Activated CD8-positive, alpha-beta memory T cell treated with anti-CD3 and anti-CD28 coated beads for 24 hours (primary cell): ENCODE results near the gene DHRS7C.
"Not testable (repeated sequence)": the region's sequence is repeated elsewhere in the genome, so short reads cannot be mapped to it uniquely, and the experiment has no call there.

Experiments
- DNase-seq: peaks from one replicate; pipeline ENCODE4 v3.0.0-alpha.2; 2020

DHRS7C gene

DNA sequence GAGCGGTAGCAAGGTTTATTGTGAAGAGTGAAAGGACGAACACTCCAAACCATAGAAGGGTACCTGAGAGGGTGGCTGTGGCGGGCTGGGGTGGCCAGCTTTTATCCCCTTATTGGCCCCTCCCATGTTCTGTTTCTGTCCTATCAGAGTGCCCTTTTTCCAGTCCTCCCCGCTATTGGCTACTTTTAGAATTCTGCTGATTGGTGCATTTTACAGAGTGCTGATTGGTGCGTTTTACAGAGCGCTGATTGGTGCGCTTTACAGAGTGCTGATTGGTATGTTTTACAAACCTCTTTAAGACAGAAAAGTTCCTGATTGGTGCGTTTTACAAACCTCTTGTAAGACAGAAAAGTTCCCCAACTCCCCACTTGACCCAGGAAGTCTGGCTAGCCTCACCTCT is 18.0 kb upstream of the DHRS7C start:
- DNase-seq, result no peak

DNA sequence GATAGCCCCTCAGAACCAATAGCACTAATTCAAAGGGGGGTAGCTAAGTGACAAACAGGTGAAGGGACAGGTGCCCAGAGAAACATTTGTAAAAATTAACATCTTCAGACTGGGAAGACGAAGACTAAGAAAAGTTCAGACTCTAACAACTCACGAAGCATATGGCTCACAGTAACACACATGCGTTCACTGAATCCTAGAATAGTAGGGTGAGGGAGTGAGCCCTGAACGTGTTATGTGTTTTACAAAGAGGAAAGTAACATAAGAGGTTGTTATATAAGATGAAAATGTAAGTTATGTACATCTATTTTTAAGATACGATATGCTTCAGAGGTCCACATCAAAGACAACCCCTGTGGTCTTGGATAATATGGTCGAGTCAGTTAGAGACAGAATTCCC is 15.3 kb upstream of the DHRS7C start:
- DNase-seq, result no peak

DNA sequence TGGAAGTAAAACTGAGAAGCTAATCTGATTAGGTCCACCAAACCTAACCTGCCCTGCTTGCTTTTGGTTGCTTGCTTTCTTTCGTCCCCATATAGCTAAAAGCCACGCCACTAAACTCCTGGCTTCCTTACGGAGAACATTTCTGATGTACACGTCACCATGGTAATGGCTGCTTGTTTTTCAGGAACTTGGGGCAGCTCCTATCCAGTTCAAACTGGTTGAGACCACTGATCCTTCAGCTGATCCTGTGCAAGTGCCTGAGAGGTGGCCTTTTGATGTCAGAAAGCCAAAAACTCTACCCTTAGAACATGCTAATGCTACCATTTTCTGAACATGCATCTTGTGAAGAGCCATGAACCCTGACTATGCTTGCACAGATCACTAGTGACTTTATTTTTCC is 14.4 kb upstream of the DHRS7C start:
- DNase-seq, result no peak

DNA sequence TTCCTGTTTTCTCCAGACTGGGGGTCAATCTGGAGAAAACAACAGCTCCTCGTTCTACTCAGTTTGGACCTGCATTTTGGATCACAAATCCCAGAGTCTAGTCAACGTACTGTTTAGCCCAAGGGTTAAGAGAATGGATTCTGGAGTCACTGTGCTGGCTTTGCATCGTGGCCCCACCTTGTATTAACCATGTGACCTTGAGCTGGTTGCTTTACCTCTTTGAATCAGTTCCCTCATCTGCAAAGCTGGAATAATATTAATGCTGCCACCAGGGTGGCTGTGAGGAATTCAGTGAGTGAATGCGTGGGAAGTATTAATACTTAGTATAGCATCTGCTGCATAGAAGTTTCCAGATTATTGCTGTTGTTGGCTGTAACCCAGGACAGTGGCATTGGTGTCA is 11.3 kb upstream of the DHRS7C start:
- no peak for DNase-seq

DNA sequence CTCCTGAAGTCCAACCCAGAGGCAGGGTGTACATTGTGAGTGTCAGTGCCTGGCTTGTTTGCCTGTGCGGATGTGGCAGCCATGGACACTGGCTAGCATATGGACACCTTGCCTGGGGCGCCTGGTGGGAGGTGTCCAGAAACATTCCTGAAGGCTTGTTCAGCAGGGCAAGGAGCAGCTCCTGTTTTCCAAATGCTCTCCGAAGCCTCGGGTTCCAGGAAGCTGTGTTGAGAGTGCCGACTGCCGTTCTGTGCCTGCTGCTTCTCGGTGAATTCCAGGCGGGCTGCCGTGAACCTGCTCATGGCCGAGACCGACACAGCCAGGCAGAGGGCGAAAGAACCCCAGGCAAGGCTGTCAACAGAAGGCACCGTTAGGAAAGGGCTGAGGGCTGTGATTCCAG is 10.9 kb upstream of the DHRS7C start:
- no peak for DNase-seq

DNA sequence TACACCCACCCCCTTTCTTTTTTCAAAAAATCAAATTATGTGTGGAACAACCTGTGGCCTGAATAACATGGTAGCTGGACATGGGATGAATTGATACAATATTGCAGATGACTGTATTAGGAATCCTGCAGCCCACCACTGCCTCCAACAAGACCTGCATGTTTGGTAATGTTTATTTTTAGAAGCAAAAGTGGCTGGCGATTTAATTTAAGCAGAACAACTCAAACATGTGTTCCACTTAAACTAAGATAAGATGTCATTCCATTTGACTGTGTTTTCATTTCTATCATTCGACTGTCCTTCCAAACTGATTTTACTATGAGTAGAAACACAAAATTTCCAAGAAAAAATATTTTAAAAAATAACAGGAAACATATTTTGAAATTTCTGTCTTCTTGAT is 10.1 kb upstream of the DHRS7C start:
- no peak for DNase-seq

DNA sequence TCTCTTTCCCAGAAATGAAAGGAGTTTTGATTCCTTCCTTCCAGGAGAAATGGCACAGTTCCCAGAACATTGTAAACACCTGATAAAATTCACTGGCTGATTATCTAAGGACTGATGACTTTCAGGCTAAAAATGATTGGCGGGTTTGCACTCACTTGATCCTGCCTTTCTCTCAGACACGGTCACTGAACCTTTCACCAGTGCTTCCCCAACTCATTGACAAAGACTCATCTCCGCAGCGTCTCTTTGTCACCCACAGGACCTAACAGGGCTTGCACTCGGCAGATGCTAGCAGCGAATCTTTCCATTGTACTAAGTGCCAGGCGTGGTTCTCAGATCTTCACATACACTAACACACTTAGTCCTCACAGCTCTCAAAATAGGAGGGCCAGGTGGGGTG is 7.3 kb upstream of the DHRS7C start:
- no peak for DNase-seq

DNA sequence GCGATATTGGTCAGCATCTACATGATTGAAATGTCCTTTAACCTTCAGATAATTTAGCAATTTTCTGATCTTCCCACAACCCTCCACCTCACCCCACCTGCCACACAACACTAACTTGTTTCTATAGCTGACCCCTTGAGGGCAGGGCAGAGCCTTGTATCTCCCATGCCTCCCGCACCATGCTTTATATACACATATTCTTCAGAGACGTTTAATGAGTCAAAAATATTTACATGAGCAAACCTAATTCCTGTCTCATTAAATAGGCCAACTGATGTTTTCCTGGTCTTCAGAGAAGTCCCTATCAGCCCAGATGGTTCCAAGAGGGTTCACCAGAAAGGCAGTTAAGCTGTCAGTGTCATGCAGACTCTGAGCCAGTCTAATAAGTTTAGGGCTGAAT is 6.6 kb upstream of the DHRS7C start:
- DNase-seq, result no peak

DNA sequence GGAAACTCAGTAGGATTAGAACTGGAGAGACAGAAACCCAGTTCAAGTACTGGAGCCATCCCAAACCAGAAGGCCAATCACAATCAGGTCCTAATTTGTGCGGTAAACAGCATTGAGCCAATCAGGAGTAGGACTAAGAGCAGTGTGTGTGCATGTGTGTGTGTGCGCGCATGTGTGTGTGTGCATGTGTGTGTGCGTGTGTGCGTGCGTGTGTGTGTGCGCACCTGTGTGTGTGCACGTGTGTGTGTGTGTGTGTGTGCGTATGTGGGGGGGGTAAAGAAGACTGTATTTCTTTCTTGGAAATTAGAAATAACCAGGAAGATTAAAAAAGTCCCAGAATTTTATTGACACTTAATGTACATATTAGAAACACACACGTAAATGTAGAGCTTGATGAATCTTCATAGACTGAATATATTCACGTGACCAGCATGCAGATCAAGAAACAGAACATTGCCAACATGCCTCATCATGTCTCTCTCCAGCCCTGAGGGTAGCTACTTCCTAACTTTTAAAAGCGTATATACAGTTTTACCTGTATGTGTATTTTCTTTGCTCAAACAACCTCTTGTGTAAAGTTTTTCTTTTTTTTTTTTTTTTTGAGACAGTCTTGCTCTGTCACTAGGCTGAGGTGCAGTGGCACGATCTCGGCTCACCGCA is 919 bp upstream of the DHRS7C start:
- DNase-seq, result no peak

DNA sequence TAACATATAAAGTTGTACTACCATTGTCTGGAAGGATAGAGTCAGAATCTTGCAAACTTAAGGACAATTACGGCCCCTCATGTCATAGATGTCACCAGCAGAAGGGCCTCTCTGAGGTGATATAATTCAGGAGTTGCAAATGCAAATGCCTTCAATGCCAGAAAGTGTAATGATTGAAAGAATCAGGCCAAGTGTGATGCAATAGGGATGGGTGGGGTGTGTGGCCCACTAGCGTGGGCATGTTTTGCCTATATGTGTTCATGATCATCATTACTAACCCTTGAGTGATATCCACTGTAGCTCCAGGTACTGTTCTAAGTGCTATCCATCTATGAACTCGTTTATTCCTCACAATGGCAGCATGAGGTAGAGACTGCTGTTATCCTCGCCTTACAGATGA is 1.1 kb downstream of the DHRS7C start:
- DNase-seq, result no peak

DNA sequence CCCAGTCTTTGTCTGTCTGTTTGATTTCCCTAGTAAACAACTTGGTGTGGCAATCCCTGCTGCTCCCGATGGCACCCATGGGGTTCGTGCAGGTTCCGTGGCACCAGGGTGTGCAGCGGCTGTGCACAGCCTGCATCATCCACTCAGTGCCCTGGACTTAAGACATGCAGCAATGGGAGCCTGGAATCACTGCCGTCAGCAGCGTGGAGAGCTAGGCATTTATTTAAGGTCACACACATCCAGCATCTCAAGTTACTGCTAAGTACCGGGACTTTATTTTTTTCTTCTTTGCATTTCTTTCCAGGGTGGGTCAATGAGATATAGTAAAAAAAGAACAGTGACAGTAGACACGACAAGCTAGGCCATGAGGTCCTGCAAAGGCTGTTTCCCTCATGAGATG is 2.8 kb downstream of the DHRS7C start:
- DNase-seq, result no peak

DNA sequence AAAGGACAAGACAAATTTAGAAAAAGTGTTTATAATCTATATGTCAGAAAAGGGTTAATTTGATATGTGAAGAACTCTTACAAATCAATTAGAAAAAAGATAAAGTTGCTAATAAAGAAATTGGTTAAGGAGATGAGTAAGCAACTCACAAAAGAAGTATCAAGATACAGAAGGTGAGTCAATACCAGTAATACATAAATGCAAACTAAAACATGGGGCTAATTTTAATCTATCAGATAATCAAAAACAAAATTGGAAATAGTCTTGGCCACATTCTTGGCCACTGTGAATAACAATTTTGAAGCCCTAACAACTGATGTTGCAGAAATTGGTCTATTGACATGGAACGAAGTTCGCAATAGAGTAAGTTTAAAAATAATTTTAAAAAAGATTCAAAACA is 6.8 kb downstream of the DHRS7C start:
- no peak for DNase-seq

DNA sequence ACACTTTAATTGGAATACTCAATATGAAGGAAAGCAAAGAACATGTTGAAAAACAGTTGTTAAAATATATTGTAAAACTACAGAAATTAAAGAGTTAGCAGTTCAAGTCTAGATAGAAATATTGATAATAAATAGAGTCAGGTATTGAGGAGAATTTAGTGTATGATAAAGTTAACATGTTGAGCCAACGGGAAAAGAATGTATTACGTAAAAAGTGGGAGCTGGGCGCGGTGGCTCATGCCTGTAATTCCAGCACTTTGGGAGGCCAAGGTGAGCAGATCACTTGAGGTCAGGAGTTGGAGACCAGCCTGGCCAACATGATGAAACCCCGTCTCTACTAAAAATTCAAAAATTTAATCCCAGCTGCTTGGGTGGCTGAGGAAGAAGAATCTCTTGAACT is 7.9 kb downstream of the DHRS7C start:
- not testable (repeated sequence) for DNase-seq

DNA sequence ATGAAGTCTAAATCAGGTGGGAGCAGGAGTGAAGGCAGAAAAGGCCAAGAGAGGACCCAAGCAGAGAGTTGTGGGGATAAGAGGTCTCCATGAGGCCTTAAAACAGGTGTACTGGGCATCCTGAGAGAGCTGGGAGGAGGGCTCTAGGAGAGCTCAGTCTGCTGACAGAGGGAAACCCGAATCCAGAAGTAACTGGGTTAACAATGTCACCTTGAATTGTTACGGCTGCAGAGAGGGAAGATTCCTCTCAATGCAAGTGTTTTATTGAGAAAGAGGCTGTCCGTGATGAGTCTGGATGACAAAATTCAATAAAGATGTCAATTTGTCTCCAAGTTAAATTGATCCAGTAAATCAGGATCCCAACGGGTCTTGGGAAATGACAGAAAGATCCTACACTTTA is 8.3 kb downstream of the DHRS7C start:
- no peak for DNase-seq

DNA sequence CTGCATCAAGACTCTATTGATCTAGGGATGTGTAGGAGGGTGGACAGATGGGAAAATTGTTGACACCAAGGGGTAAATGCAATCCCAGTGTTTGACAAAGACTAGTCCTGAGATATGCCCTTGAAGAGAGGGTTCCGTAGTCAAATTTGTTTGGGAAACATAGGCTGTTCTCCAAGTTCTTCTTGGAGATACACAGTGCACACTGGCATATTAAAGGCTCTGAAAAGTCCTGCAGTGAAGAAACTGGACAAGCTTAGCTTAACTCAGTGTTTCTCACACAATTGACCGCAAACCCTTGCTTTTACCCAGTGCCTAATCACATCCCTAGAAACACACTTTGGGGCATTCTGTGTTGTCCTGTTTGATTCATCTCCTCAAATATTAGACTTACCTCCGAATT is 10.8 kb downstream of the DHRS7C start:
- DNase-seq, result no peak

DNA sequence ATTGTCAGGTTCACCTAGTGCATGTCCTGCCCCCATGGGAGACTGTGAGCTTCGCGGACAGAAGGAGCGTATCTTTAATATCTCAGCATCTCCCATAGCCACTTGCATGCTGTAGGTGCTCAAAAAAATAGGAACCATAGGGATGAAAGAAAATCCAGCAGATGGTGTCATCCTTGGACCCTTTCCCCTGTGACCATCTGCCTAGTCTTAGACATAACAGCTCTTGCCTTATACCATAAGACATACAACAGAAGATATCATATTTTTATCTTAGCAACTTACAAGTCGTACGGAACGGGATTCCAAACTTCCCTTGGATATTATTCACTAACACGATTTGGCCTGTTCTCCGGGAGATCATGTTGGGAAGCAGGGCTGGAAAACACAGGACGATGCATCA is 14.5 kb downstream of the DHRS7C start:
- DNase-seq, result no peak

DNA sequence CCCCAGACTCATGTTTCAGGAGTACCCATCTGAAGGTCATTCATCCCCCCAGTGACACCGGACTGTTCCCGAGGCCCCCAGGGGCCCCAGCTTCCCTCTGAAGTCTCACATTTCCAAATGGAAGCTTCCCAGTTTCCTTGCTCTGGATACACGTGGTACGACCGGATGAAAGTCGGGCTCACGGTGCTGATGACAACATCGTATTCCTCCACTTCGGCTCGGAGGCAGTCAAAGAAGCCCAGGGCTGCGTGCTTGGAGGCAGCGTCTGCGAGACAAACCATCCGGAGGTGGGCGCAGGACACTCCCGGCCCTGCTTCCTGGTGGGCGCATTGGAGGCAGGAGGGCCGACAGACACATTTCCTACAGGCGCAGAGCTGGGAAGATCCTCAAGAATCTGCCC is 18.7 kb downstream of the DHRS7C start:
- DNase-seq, result no peak

DNA sequence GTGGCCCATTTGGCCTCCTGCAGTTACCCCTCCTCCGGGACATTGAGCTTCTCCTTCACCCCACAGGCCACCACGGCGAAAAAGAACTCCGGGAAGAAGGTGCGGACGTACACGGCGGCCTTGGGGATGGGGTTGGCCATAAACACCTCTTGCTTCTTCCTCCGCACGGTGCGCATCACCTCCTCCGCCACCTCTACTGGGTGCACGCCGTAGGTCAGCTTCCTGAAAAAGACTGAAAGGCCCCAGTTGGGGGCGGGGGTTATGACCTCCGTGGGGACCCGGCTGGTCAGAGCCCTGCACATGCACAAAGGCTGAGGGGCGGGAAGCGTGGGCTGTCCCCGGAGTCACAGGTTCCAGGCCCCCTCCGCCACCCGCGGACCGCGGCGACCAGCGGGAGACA is 19.9 kb downstream of the DHRS7C start:
- no peak for DNase-seq

DNA sequence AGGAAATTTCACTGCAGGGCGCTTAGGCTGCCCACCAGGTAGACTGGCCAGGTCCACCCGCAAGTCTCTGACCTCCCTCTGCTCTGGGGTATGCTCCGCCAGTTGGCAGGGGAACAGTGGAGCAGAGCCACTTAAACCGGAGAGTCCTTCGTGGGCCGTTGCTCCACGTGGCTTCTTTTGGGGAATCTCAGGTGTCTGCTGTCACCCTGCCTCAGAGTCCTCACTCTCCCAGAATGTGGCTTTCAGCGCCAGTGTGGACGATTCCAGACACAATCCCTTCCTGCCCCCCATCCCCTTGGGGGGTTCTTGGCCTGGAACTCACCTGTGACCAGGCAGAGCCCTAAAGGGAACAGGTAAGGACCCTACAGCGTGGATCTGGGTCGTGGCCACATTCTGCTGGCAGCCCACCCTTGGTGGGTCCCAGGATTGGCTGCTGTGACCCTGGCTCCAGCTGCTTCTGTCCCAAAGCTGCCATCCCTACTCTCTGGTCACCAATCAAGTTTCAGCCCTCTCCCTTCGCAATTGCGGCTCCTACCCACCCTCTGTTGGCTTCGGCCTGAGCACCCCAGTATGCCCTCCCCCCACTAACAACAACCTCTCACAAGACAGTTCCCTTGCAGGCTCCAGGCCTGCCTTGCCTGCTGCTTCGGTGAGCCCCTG is 22.2 kb downstream of the DHRS7C start:
- no peak for DNase-seq

DNA sequence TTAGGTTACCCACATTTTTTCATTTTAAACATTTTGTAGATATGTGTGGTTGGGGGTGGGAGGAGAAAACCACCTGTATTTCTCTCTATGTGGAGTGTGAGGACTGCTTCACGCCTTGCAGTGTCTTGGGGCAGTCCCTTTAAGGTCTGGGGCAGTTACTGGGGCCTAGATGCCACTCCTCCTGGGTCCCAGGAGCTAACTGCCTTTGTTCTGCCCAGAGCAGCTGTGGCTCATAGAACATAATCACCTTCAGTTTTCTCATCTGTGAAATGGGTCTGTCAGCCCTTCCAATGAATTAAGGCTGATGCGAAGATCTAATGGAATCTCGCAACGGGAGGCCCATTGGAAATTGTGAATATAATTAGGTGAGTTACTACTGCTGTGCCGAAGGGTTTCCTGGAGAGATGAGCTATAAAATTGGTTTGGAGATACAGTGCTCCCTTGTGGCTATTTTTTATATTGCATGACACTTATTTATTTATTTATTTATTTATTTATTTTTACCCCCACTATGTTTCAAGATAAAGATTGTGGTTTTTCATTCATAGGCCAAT is 22.9 kb downstream of the DHRS7C start:
- peak; percentile 56 for DNase-seq

DNA sequence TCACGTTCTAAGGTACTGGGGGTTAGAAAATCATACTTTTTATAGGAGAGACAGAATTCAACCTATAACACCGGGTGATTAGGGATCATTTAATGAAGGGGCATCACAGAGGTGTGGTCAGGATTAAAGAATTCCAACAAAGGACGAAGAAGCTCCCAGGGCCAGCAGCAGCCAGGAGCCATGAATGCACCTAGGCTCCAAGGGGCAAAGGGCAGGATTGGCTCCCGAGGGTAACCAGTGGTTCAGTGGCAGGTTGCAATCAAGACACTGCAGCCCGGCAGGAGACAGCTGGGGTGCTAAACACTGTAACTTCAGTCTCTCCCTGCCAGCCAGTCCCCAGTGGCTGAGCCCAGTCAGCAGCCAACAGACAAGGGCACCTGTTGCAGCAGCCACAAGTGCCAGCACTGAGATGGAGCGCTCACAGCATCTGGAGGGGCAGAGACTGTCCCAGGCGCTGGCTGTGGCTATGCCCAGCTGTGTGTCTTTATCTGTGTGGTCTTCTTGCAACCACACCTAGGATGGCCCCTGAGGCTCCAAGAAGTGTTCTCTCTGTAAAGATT is 23.9 kb downstream of the DHRS7C start:
- no peak for DNase-seq

DNA sequence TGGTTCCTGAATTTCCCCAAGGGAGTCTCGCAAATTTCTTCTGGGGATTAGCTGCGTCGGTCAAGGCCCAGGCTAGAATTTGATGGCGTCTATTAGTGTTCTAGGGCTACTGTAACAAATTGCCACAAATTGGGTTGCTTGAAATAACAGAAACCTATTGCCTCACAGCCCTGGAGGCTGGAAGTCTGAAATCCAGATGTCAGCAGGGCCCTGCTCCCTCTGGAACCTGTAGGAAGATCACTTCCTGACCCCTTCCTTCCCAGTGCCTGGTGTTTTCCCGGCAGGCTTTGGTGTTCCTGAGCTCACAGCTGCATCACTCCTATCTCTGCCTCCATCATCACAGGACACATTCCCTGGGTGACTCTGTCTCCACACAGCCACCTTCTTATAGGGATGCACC is 24.4 kb downstream of the DHRS7C start:
- DNase-seq, result no peak

DNA sequence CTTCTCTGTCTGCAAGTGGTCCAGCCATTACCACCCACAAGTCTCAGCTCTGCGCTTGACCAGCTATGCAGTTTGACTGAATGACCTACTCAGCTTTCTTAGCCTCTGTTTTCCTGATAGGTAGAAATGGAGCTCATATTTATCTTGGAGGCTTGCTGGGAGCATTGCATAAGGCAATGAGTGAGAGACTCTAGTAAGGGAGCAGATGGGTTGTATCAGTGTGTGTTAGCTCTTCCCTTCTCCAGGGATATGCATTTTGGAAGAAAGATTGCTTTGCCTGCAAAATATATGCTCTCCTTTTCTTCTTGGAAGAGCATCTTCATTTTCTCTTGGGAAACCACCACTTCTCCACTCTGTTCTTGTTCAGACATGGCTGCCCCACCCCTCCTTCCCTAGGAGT is 26.1 kb downstream of the DHRS7C start:
- no peak for DNase-seq

DNA sequence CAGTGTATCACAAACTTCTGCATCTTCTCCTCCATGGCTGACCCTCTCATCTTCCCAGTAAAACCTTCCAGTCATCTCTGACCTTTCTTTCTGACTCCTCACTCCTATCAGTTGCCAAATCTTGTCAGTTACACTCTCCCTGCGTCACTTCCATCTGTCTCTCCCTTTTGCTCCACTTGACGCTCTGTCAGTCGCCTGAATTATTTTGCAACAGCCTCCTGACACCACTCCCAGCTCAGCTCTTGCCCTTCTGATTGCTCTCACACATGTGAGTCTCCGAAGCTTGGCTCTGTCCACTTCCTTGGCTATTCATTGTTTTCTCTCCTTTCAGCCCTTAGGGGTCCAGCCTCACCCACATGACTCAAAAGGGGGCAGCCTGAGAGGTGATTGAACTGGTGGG is 27.7 kb downstream of the DHRS7C start:
- no peak for DNase-seq

DNA sequence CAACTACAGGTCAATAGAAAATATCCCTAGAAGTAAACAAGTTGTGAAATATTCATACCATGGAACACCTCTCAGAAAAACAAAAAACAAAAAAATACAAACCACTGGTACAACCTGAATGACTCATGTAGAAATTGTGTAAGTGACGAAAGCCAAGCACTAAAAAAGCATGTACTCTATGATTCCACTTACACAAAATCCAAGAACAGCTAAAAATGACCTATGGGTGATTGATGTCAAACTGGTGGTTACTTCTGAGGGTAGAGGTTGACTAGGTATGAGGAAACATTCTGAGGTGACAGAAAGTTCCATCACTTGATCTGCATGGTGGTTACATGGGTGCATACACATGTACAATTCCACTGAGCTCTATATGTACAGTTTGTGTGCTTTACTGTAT is 31.1 kb downstream of the DHRS7C start:
- DNase-seq, result no peak
